ENCODE data around the gene ATP2B2. TPM values are rescaled to one million over a fixed set of nuclear protein-coding genes. Genes with fewer than 3 reads are reported as not detected.
A peak's percentile ranks its signal among the peaks of the same experiment; 100 is the strongest.

ATP2B2 gene
- total and polyA plus RNA-seq, 2 donors from 2014 or later, result 0.19 to 0.22 TPM

DNA sequence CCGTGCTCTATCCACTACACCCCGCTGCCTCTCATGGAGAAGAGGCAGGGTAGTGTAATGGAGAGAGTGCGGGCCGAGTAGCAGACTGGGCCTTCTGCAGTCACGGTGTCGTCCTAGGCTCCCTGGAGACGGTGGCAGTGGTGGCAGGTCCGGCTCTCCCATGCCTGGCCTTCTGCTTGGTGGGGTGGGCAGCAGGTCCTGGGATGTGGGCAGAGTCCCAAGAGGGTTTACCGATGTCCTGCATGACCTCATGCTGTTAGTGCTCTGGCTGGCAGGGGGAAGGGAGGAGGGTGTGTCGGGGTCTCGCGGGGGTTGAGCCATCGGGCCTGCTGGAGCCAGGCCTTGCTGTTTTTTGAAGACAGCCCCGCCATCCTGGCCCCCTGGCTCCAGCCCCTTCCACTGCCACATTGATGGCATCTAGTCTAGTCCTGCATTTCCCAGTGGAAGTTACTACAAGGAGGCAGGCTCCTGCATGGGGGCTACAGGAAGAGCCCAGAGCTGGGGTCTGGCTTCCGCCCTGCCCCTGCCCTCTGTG is 110.8 kb downstream of the ATP2B2 start:
- Histone ChIP-seq H3K27ac (ENCODE audit: low read depth in 2 of 2, low read length in 2 of 2) (no peak overlapping the region), H3K9me3 (ENCODE audit: control insufficient read depth in 2 of 3, insufficient read depth in 1 of 3, low read length in 3 of 3) (no peaks in the 10 kb centered on the region), H3K9ac (ENCODE audit: low read length in 3 of 3) (no peak overlapping the region), H3K4me3 (ENCODE audit: low read length in 3 of 3) (no peak overlapping the region), H3K4me1 (ENCODE audit: control insufficient read depth in 2 of 3, insufficient read depth in 2 of 3, low read depth in 1 of 3, low read length in 3 of 3) (no peaks in the 10 kb centered on the region), H3K27me3 (ENCODE audit: control insufficient read depth, insufficient read depth, low read length) (no peaks in the 10 kb centered on the region), H3K36me3 (ENCODE audit: control insufficient read depth in 2 of 3, insufficient read depth in 3 of 3, low read length in 3 of 3) (no peaks in the 10 kb centered on the region)
- intact Hi-C loops (cut with DNase I), result no loop called here
- FAIRE-seq (no peak), DNase-seq (no peak)
- no peak for TF ChIP-seq CTCF (IDR thresholded peaks at IDR 0.05; ENCODE audit: borderline replicate concordance, extremely low read depth, insufficient read depth)

DNA sequence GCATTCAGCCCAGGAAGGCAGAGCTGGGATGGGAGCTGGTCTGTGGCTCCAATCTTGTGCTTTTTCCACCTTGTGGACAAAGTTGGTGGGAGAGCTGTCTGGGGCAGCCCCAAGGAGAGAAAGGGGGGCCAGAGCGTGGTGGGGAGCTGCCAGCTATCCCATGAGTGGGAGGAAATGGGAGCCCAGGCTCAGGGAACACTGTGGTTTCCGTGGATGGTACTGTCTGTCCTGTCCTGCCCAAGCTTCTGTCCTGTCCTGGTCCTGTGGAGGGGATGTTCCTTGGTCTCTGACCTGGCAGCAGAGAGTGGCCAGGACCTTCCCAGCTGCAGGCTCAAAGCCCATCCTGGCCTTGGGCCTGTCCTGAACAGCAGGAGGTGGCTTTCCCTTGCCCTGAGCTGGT is 111.9 kb downstream of the ATP2B2 start:
- Histone ChIP-seq H3K27ac (ENCODE audit: low read depth in 2 of 2, low read length in 2 of 2) (no peak overlapping the region), H3K4me3 (ENCODE audit: low read length in 3 of 3) (no peak overlapping the region), H3K9ac (ENCODE audit: low read length in 3 of 3) (no peak overlapping the region), H3K36me3 (ENCODE audit: control insufficient read depth in 2 of 3, insufficient read depth in 3 of 3, low read length in 3 of 3) (no peaks in the 10 kb centered on the region), H3K9me3 (ENCODE audit: control insufficient read depth in 2 of 3, insufficient read depth in 1 of 3, low read length in 3 of 3) (peaks cover 0 to 8% (median 0%) of the 10 kb centered on the region in 3 donors), H3K4me1 (ENCODE audit: control insufficient read depth in 2 of 3, insufficient read depth in 2 of 3, low read depth in 1 of 3, low read length in 3 of 3) (no peaks in the 10 kb centered on the region), H3K27me3 (ENCODE audit: control insufficient read depth, insufficient read depth, low read length) (no peaks in the 10 kb centered on the region)
- intact Hi-C loops (cut with DNase I), result no loop called here
- DNase-seq, result no peak
- FAIRE-seq, result no peak
- TF ChIP-seq CTCF (IDR thresholded peaks at IDR 0.05; ENCODE audit: borderline replicate concordance, extremely low read depth, insufficient read depth), result no peak

GRCh38 chr3:10392906-10393461 is 112.4 kb downstream of the ATP2B2 start:
- H3K27me3 ChIP-seq (ENCODE audit: control insufficient read depth, insufficient read depth, low read length), result no peaks in the 10 kb centered on the region
- peaks cover 0 to 14% (median 2%) of the 10 kb centered on the region in 3 donors for H3K9me3 ChIP-seq (ENCODE audit: control insufficient read depth in 2 of 3, insufficient read depth in 1 of 3, low read length in 3 of 3)
- no peak overlapping the region for H3K27ac ChIP-seq (ENCODE audit: low read depth in 2 of 2, low read length in 2 of 2)
- no peak for TF ChIP-seq CTCF (IDR thresholded peaks at IDR 0.05; ENCODE audit: borderline replicate concordance, extremely low read depth, insufficient read depth)
- H3K4me1 ChIP-seq (ENCODE audit: control insufficient read depth in 2 of 3, insufficient read depth in 2 of 3, low read depth in 1 of 3, low read length in 3 of 3), result no peaks in the 10 kb centered on the region
- intact Hi-C loops (cut with DNase I), result no loop called here
- no peak overlapping the region for H3K9ac ChIP-seq (ENCODE audit: low read length in 3 of 3)
- FAIRE-seq (no peak), DNase-seq (peak in 1 of 5 donors; percentile 7)
- H3K36me3 ChIP-seq (ENCODE audit: control insufficient read depth in 2 of 3, insufficient read depth in 3 of 3, low read length in 3 of 3), result no peaks in the 10 kb centered on the region
- no peak overlapping the region for H3K4me3 ChIP-seq (ENCODE audit: low read length in 3 of 3)

- H3K4me1 ChIP-seq (ENCODE audit: control insufficient read depth in 2 of 3, insufficient read depth in 2 of 3, low read depth in 1 of 3, low read length in 3 of 3), result no peaks in the 10 kb centered on the region
- H3K9me3 ChIP-seq (ENCODE audit: control insufficient read depth in 2 of 3, insufficient read depth in 1 of 3, low read length in 3 of 3), result peaks cover 0 to 21% (median 4%) of the 10 kb centered on the region in 3 donors
- H3K27ac ChIP-seq (ENCODE audit: low read depth in 2 of 2, low read length in 2 of 2), result no peak overlapping the region
- no peak for FAIRE-seq
- no peaks in the 10 kb centered on the region for H3K27me3 ChIP-seq (ENCODE audit: control insufficient read depth, insufficient read depth, low read length)
- no peaks in the 10 kb centered on the region for H3K36me3 ChIP-seq (ENCODE audit: control insufficient read depth in 2 of 3, insufficient read depth in 3 of 3, low read length in 3 of 3)
- DNase-seq, result no peak
- intact Hi-C loops (cut with DNase I), result no loop called here
- H3K9ac ChIP-seq (ENCODE audit: low read length in 3 of 3), result no peak overlapping the region
- TF ChIP-seq CTCF (IDR thresholded peaks at IDR 0.05; ENCODE audit: borderline replicate concordance, extremely low read depth, insufficient read depth), result no peak
- H3K4me3 ChIP-seq (ENCODE audit: low read length in 3 of 3), result no peak overlapping the region
Measured at GRCh38 chr3:10392244-10392643, 113.1 kb downstream of the ATP2B2 start.

Data from kidney (tissue), 14 donors.